ENCODE data around the gene BAIAP2. TPM values are rescaled to one million over a fixed set of nuclear protein-coding genes. Genes with fewer than 3 reads are reported as not detected.
A peak's percentile ranks its signal among the peaks of the same experiment; 100 is the strongest.

Gene BAIAP2
- total and polyA plus RNA-seq, 2 of the 13 experiments (the other 11 are each of a cell fraction or from before 2014, with no cell fraction given): 22.5 to 24.0 TPM

DNA sequence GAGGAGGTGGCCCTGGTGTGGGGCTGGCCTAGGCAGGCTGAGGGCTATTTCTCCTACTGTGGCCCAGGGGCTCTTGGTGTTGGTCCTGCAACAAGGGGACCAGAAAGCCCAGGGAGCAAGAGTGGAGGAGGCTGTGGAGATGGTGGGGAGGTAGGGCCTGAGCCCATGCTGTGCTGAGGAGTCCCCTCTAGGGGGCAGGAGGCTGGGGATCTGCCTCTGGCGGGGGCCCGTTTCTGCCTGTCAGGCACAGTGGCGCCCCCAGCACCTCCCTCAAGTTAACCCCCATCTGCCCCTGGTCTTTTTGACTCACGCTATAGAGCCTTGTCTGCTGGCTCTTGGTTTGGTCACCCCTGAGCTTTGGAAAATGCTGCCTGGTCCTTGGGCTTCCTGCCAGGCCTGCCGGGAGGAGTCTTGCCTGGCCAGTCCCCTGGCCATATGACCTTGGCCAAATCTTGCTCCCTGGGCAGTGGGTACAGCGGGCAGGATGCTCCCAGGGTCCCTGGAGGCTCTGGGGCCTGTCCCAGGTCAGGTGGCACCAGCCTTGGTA, 5.9 kb downstream of the BAIAP2 start (continued):
- TF ChIP-seq AKAP8 (CRISPR knock-in tag; IDR thresholded peaks at IDR 0.05) (0 out of 2 replicates have a peak, but pooled peaks have one; percentile 51), CAMTA2 (CRISPR knock-in tag; IDR thresholded peaks at IDR 0.05; ENCODE audit: borderline replicate concordance) (no peak), MYC (CRISPR knock-in tag; IDR thresholded peaks at IDR 0.05; ENCODE audit: borderline replicate concordance) (peak; percentile 19; the same call in 1 of the 2 replicates), AGO2 (optimal IDR thresholded peaks at IDR 0.05; ENCODE audit: low read depth, low read length) (peak; percentile 20), TOE1 (CRISPR knock-in tag; IDR thresholded peaks at IDR 0.05) (no peak), ZSCAN29 (CRISPR knock-in tag; conservative IDR thresholded peaks at IDR 0.05) (no peak), STAG1 (CRISPR knock-in tag; IDR thresholded peaks at IDR 0.05) (peak; percentile 50), NR2F6 (IDR thresholded peaks at IDR 0.05) (no peak), NR2F6 (CRISPR knock-in tag; IDR thresholded peaks at IDR 0.05) (0 out of 2 replicates have a peak, but pooled peaks have one; percentile 13), ARID2 (CRISPR knock-in tag; IDR thresholded peaks at IDR 0.05; ENCODE audit: borderline replicate concordance) (no peak), ZSCAN22 (CRISPR knock-in tag; IDR thresholded peaks at IDR 0.05) (no peak), ZNF749 (CRISPR knock-in tag; IDR thresholded peaks at IDR 0.05; ENCODE audit: borderline replicate concordance) (no peak), SETDB1 (CRISPR knock-in tag; IDR thresholded peaks at IDR 0.05; ENCODE audit: borderline replicate concordance) (no peak)
- TF ChIP-seq, protein P1, sequence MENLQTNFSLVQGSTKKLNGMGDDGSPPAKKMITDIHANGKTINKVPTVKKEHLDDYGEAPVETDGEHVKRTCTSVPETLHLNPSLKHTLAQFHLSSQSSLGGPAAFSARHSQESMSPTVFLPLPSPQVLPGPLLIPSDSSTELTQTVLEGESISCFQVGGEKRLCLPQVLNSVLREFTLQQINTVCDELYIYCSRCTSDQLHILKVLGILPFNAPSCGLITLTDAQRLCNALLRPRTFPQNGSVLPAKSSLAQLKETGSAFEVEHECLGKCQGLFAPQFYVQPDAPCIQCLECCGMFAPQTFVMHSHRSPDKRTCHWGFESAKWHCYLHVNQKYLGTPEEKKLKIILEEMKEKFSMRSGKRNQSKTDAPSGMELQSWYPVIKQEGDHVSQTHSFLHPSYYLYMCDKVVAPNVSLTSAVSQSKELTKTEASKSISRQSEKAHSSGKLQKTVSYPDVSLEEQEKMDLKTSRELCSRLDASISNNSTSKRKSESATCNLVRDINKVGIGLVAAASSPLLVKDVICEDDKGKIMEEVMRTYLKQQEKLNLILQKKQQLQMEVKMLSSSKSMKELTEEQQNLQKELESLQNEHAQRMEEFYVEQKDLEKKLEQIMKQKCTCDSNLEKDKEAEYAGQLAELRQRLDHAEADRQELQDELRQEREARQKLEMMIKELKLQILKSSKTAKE (CRISPR knock-in tag; IDR thresholded peaks at IDR 0.05; ENCODE audit: borderline replicate concordance): no peak
- TF ChIP-seq, protein P2, sequence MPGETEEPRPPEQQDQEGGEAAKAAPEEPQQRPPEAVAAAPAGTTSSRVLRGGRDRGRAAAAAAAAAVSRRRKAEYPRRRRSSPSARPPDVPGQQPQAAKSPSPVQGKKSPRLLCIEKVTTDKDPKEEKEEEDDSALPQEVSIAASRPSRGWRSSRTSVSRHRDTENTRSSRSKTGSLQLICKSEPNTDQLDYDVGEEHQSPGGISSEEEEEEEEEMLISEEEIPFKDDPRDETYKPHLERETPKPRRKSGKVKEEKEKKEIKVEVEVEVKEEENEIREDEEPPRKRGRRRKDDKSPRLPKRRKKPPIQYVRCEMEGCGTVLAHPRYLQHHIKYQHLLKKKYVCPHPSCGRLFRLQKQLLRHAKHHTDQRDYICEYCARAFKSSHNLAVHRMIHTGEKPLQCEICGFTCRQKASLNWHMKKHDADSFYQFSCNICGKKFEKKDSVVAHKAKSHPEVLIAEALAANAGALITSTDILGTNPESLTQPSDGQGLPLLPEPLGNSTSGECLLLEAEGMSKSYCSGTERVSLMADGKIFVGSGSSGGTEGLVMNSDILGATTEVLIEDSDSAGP (CRISPR knock-in tag; IDR thresholded peaks at IDR 0.05; ENCODE audit: borderline replicate concordance): peak; percentile 49; the same call in 1 of the 2 replicates
- TF ChIP-seq, protein P3, sequence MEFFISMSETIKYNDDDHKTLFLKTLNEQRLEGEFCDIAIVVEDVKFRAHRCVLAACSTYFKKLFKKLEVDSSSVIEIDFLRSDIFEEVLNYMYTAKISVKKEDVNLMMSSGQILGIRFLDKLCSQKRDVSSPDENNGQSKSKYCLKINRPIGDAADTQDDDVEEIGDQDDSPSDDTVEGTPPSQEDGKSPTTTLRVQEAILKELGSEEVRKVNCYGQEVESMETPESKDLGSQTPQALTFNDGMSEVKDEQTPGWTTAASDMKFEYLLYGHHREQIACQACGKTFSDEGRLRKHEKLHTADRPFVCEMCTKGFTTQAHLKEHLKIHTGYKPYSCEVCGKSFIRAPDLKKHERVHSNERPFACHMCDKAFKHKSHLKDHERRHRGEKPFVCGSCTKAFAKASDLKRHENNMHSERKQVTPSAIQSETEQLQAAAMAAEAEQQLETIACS (CRISPR knock-in tag; IDR thresholded peaks at IDR 0.05): no peak
